GM12875 (cell line): Measurements from ENCODE around the gene APOO.

Source experiments
- H3K4me3 ChIP-seq: one replicate; pipeline ENCODE4 v1.5.1; 2011; ENCODE audit warnings: low read depth, low read length, control low read depth
- TF ChIP-seq, protein P1 (sequence below): IDR thresholded peaks from 2 replicates; pipeline ENCODE4 v1.5.1; 2011; ENCODE audit warnings: low read depth, mild to moderate bottlenecking, control low read depth, inconsistent platforms, low read length, moderate library complexity, borderline replicate concordance; ENCODE audit not compliant: insufficient read depth

Gene APOO

DNA sequence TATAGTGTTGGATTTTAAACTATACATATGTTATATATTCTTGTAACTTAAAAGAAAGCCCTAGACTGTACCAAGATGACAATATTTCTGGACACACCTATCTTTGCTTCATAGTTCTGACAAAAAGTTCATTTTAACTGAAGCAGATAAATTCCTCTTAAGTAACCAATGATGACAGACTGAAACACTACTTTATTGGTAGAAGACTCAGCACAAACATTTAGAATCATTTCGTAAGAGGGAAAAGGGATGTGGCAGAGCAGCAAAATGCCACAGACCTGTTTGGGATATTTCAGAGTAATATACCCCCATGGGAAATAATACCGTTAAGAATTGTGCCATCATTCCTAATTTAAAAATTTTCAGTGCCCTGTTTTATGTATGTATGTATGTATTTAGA lies 56.2 kb downstream of the APOO start:
- TF ChIP-seq, protein P1, sequence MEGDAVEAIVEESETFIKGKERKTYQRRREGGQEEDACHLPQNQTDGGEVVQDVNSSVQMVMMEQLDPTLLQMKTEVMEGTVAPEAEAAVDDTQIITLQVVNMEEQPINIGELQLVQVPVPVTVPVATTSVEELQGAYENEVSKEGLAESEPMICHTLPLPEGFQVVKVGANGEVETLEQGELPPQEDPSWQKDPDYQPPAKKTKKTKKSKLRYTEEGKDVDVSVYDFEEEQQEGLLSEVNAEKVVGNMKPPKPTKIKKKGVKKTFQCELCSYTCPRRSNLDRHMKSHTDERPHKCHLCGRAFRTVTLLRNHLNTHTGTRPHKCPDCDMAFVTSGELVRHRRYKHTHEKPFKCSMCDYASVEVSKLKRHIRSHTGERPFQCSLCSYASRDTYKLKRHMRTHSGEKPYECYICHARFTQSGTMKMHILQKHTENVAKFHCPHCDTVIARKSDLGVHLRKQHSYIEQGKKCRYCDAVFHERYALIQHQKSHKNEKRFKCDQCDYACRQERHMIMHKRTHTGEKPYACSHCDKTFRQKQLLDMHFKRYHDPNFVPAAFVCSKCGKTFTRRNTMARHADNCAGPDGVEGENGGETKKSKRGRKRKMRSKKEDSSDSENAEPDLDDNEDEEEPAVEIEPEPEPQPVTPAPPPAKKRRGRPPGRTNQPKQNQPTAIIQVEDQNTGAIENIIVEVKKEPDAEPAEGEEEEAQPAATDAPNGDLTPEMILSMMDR, result no peak
- H3K4me3 ChIP-seq, result no peak overlapping the region

DNA sequence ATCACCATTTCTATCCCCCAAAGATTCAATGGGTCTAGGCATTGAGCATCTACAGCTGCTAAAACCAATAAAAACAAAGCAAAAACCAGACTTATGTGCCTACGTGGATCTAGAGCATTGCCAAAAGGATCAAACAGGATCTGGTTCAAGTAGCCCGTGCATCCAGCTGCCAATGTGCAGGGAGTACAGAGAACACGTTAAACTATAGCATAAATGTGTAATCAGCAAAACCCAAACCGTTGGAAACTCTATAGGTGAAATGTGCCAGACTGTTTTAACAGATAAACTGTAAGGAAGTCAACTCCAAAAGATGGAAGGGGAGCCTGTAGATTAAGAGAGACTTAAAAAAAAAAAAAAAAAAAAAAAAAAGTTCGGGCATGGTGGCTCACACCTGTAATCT lies 58.5 kb downstream of the APOO start:
- TF ChIP-seq, protein P1, result no peak

DNA sequence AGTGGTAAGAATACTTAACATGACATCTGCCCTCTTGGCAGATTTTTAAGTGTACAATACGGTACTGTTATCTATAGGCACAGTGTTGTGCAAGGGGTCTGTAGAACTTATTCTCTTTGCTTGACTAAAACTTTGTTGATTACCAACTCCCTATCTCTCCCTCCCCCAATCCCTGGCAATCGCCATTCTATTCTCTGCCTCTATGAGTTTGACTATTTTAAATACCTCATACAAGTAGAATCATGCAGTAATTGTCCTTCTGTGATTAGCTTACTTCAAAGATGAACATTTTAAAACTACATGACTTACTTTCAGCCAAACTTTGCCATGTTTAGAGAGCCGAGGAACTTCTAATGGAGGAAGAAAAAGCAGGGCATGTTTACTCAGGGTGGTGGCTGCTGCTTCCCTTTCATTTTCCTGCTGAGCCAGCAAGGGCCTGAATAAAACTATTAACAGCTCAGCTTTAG lies 62.4 kb downstream of the APOO start:
- H3K4me3 ChIP-seq, result no peak overlapping the region
- TF ChIP-seq, protein P1, result no peak

More for the DNA sequence above, 58.5 kb downstream of the APOO start:
- H3K4me3 ChIP-seq, result no peak overlapping the region

DNA sequence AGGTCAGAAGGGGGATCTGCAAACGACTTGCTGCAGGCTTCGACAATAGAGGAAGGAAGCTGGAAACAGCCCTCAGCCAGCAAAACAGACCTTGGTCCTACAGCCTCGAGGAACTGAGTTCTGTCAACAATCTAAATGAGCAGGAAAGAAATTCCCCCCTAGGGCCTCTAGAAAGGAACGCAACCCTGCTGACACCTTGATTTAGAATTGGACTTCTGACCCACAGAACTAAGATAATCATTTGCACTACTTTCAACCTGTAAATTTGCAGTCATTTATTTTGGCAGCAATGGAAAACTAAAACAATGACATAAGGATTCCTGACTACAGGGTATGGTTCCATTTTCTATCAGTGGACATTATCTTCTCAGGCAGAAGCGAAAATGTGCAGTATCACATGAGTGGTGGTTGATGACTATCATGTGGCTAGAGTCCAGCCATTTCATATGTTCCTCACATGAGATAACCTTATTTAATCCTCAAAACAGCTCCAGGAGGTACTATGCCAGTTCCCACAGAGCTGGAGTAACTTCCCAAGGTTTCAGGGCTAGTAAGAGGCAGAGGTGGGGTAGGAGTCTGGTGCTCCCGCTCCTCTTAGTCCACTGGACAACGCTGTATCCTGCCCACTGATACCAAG lies 63.1 kb downstream of the APOO start:
- TF ChIP-seq, protein P1, result no peak
- no peak overlapping the region for H3K4me3 ChIP-seq

DNA sequence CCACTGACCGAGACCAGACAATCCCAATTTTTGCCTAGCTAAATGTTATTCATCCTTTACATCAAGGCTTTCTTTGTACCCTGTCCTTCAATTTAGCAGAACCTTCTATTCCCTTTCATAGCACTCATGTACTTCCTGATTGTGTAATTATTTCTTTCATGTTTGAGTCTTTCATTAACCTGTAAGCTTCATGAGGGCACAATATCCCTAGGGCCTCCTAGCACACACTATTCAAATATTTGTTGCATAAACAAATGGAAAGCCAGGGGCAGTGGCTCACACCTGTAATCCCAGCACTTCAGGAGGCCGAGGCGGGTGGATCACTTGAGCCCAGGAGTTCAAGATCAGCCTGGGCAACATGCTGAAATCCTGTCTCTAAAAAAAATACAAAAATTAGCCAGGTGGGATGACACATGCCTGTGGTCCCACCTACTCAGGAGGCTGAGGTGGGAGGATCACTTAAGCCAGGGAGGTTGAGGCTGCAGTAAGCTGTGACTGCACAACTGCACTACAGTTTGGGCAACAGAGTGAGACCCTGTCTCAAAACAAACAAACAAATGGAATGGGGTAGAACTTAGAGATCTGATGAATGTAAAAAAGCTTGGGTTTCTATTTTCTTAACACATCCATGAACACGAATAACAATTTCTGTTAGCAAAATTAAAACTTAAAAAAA lies 65.8 kb downstream of the APOO start:
- TF ChIP-seq, protein P1, result no peak
- no peak overlapping the region for H3K4me3 ChIP-seq

DNA sequence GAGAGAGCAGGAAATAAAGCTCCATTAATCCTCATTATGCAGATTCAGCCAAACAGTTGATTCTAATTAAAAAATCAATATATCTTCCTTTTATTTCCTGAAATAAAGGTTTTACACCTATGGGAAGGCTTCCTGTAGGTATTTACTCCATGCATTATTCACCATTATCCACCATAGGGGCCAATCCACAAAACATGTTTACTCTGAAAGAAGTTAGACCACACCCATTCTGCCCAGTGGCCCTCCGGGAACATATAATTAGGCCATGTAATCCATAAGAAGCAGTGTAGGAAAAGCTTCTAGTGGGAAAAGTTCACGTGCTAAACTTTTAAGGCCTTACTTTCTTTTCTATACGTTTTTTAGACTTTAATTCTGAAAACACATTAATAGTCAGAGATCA lies 67.1 kb downstream of the APOO start:
- H3K4me3 ChIP-seq, result no peak overlapping the region
- TF ChIP-seq, protein P1, result no peak

DNA sequence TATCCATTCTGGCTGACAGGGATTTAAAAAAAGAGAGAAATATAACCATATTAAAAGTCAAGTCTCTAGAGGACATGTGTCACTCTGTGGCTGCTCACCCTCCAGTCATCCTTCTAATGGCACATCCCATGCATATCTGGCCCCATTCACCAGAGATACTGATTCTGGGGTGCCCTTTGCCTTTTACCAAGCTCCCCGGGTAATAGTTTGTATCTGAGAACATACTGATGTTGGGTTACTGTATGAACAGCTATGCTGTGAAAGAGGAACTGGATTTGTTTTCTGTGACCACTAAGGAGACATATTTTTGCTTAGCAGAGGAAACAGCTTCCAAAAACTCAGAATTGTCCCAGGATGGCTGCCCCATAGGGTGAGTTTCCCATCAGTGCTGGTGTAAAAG lies 68.8 kb downstream of the APOO start:
- TF ChIP-seq, protein P1, result no peak
- H3K4me3 ChIP-seq, result no peak overlapping the region
